PC-3 (cell line): ENCODE data around the gene NOP10.

ENCODE experiments used
- CTCF ChIP-seq: fragments of 300-600 bp; sonication (generic); conservative IDR thresholded peaks from 2 replicates; pipeline ENCODE4 v1.5.1; 2017; ENCODE audit warnings: antibody characterized with exemption, low read depth, mild to moderate bottlenecking, low read length
- EZH2 ChIP-seq: fragments of 300-600 bp; sonication (generic); IDR thresholded peaks from one replicate; pipeline ENCODE4 v1.6.1; 2017; ENCODE audit warnings: antibody characterized with exemption, mild to moderate bottlenecking, low read length; ENCODE audit not compliant: unreplicated experiment
- EZH2phosphoT487 ChIP-seq: fragments of 300-600 bp; sonication (generic); IDR thresholded peaks from 2 replicates; pipeline ENCODE4 v1.6.1; 2018; ENCODE audit warnings: mild to moderate bottlenecking, antibody characterized with exemption, low read length, borderline replicate concordance

GRCh38 chr15:34331809-34332208 is 11.1 kb downstream of the NOP10 start:
- TF ChIP-seq CTCF (no peak), EZH2 (no peak), EZH2phosphoT487 (no peak)
